GM23248 (cell line): Measurements from ENCODE around the gene TRPC6. TPM values are rescaled to one million over a fixed set of nuclear protein-coding genes. Genes with fewer than 3 reads are reported as not detected.

Source experiments
- DNase-seq: peaks from one replicate; pipeline ENCODE4 v3.0.0-alpha.2; 2015
- H2AFZ ChIP-seq: fragments of 200-600 bp; sonication (generic); 2 replicates; pipeline ENCODE4 v1.6.1; 2016; ENCODE audit warnings: antibody characterized with exemption
- H3F3A ChIP-seq: fragments of 200-600 bp; sonication (generic); 2 replicates; pipeline ENCODE4 v1.6.1; 2016; ENCODE audit warnings: mild to moderate bottlenecking, antibody characterized with exemption, mixed run types; ENCODE audit not compliant: insufficient read depth
- H3K27ac ChIP-seq: fragments of 200-600 bp; sonication (generic); 2 replicates; pipeline ENCODE4 v1.5.1; 2016; ENCODE audit warnings: mild to moderate bottlenecking
- H3K27me3 ChIP-seq: fragments of 200-600 bp; sonication (generic); replicated peaks from 2 replicates; pipeline ENCODE4 v1.6.1; 2016; ENCODE audit warnings: mild to moderate bottlenecking; ENCODE audit not compliant: insufficient read depth
- H3K36me3 ChIP-seq: fragments of 200-600 bp; sonication (generic); 2 replicates; pipeline ENCODE4 v1.6.1; 2016; ENCODE audit warnings: low read depth, mild to moderate bottlenecking
- H3K4me1 ChIP-seq: fragments of 200-600 bp; sonication (generic); 2 replicates; pipeline ENCODE4 v1.6.1; 2016; ENCODE audit warnings: mild to moderate bottlenecking; ENCODE audit not compliant: insufficient read depth
- H3K4me2 ChIP-seq: fragments of 200-600 bp; sonication (generic); one replicate; pipeline ENCODE4 v1.6.1; 2016; ENCODE audit warnings: mild to moderate bottlenecking; ENCODE audit not compliant: unreplicated experiment
- H3K4me3 ChIP-seq: fragments of 200-600 bp; sonication (generic); 2 replicates; pipeline ENCODE4 v1.5.1; 2016; ENCODE audit warnings: mild to moderate bottlenecking
- H3K79me2 ChIP-seq: fragments of 200-600 bp; sonication (generic); 2 replicates; pipeline ENCODE4 v1.6.1; 2016; ENCODE audit warnings: mild to moderate bottlenecking; ENCODE audit not compliant: insufficient read depth
- H3K9ac ChIP-seq: fragments of 200-600 bp; sonication (generic); 2 replicates; pipeline ENCODE4 v1.6.1; 2016; ENCODE audit warnings: mild to moderate bottlenecking
- H3K9me2 ChIP-seq: fragments of 200-600 bp; sonication (generic); 2 replicates; pipeline ENCODE4 v1.6.1; 2016; ENCODE audit warnings: mixed run types, mild to moderate bottlenecking, moderate library complexity; ENCODE audit not compliant: insufficient read depth
- H3K9me3 ChIP-seq: fragments of 200-600 bp; sonication (generic); one replicate; pipeline ENCODE4 v1.6.1; 2017; ENCODE audit warnings: low read depth
- H4K20me1 ChIP-seq: fragments of 200-600 bp; sonication (generic); 2 replicates; pipeline ENCODE4 v1.6.0; 2016; ENCODE audit not compliant: insufficient read depth
- EZH2 ChIP-seq: fragments of 200-600 bp; sonication (generic); IDR thresholded peaks from 2 replicates; pipeline ENCODE4 v1.6.1; 2018; ENCODE audit warnings: antibody characterized with exemption, mild to moderate bottlenecking; ENCODE audit not compliant: insufficient read depth, poor library complexity, severe bottlenecking
- EZH2phosphoT487 ChIP-seq: fragments of 200-600 bp; sonication (generic); IDR thresholded peaks from 2 replicates; pipeline ENCODE4 v1.6.1; 2018; ENCODE audit warnings: antibody characterized with exemption, moderate library complexity, mild to moderate bottlenecking, low read depth; ENCODE audit not compliant: insufficient read depth
- whole genome bisulfite sequencing, 2 experiments: methylation state at CpG; one replicate each; pipeline ENCODE4 v1.1.6; 2015 to 2017; ENCODE audit warnings: low lambda C conversion rate in 2 of 2, low coverage in 1 of 2; ENCODE audit errors: missing lambda C conversion rate in 2 of 2; 5-methylcytosine and 5-hydroxymethylcytosine counted together
- in situ Hi-C: fragments of 300-500 bp; cut with MboI; formaldehyde crosslinking; loops from 2 replicates; pipeline ENCODE4 v1.15.0; 2020
- polyA plus RNA-seq: library from polyadenylated mRNA; unstranded; fragments of >200 nt; fragmentation: Nextera tagmentation; extraction: Ambion mirVana; gene quantifications from 2 replicates; pipeline ENCODE4 v1.2.1, GENCODE V29; 2016
- total RNA-seq: library from RNA; depleted of rRNA; stranded (reverse); fragments of >200 nt; shearing (Covaris generic); gene quantifications from 2 replicates; pipeline ENCODE4 v1.2.3, GENCODE V29; 2014

TRPC6 gene
- total and polyA plus RNA-seq, 2 experiments from 2014 or later: 0.11 to 0.16 TPM

- Histone ChIP-seq H3K79me2 (no peaks in the 10 kb centered on the region), H3K4me2 (no peak overlapping the region), H2AFZ (no peak overlapping the region), H3K9ac (no peak overlapping the region), H3F3A (0 out of 2 replicates have a peak, but pooled peaks cover under 1% of the 10 kb centered on the region), H3K27ac (no peak overlapping the region), H3K9me2 (no peaks in the 10 kb centered on the region), H3K9me3 (no peaks in the 10 kb centered on the region), H3K4me3 (no peak overlapping the region), H3K4me1 (no peaks in the 10 kb centered on the region), H3K36me3 (no peaks in the 10 kb centered on the region), H4K20me1 (no peaks in the 10 kb centered on the region), H3K27me3 (no peaks in the 10 kb centered on the region)
- WGBS, 2 experiments: 78 to 79% methylated on average over 3 of the region's 3 CpGs
- no peak for DNase-seq
- no peak for TF ChIP-seq EZH2
- TF ChIP-seq EZH2phosphoT487: no peak
- in situ Hi-C loops: loop anchor here (25.0 kb wide), 1 partner anchor 577 kb away; no protein-coding TSS in a partner anchor
Measured at GRCh38 chr11:101435408-101435973, 148.3 kb downstream of the TRPC6 start.

DNA sequence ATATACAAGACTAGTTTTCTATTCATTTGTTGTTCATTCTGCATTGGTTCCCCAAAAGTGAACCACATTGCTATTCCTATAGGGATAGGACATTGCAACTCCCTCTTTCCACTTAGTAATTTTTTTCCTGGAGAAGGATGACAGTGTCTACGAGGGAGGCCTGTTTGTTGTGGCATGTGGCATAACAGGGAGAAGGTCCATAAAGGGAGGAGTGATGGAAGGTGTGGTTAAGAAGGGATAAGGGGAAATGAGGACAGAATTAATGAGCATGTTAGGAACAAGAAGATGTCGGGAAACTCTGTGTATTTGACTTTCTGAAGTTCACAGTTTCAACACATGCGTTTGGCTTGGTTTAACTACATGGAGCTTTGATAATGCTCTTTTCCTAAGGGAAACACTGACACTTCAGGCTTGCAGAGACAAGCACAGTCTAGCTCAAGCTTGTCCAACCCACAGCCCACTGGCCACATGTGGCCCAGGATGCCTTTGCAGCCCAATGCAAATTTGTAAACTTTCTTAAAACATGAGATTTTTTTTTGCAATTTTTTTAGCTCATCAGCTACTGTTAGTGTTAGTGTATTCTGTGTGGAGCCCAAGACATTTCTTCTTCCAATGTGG lies 149.7 kb downstream of the TRPC6 start:
- Histone ChIP-seq H3K27ac (no peak overlapping the region), H2AFZ (no peak overlapping the region), H3K79me2 (no peaks in the 10 kb centered on the region), H3K36me3 (no peaks in the 10 kb centered on the region), H4K20me1 (no peaks in the 10 kb centered on the region), H3K4me2 (no peak overlapping the region), H3K9me2 (no peaks in the 10 kb centered on the region), H3K27me3 (no peaks in the 10 kb centered on the region), H3K9me3 (no peaks in the 10 kb centered on the region), H3K9ac (no peak overlapping the region), H3K4me1 (no peaks in the 10 kb centered on the region), H3F3A (no peaks in the 10 kb centered on the region), H3K4me3 (no peak overlapping the region)
- no peak for TF ChIP-seq EZH2
- TF ChIP-seq EZH2phosphoT487: no peak
- DNase-seq: no peak
- 35 to 41% methylated on average over 3 of the region's 3 CpGs for WGBS, 2 experiments
- in situ Hi-C loops: loop anchor here (25.0 kb wide), 1 partner anchor 578 kb away; no protein-coding TSS in a partner anchor

DNA sequence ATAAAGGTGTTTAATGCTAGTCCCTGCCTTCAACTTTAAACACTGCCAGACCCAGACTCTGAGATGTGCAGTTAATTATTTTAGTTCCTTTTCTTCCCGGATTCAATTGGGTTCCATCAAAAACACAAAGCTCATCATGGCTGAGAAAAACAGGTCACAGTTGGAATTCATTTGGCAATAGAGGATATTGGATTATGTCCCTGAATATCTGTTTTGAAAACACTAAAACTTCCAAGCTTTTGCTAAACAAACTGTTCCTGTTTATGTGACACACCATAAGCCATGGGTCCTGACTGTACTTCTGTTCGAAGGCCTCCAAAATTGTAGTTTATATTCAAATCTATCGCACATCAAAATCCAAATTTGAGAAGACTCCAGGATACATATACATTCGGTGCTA lies 150.7 kb downstream of the TRPC6 start:
- in situ Hi-C loops: loop anchor here (25.0 kb wide), 1 partner anchor 579 kb away; no protein-coding TSS in a partner anchor
- Histone ChIP-seq H3K4me2 (no peak overlapping the region), H3K4me1 (no peaks in the 10 kb centered on the region), H3F3A (no peaks in the 10 kb centered on the region), H3K4me3 (no peak overlapping the region), H3K36me3 (no peaks in the 10 kb centered on the region), H3K9me2 (no peaks in the 10 kb centered on the region), H3K9me3 (no peaks in the 10 kb centered on the region), H3K27me3 (no peaks in the 10 kb centered on the region), H3K27ac (no peak overlapping the region), H2AFZ (no peak overlapping the region), H3K79me2 (no peaks in the 10 kb centered on the region), H3K9ac (no peak overlapping the region), H4K20me1 (no peaks in the 10 kb centered on the region)
- no peak for DNase-seq
- TF ChIP-seq EZH2phosphoT487 (no peak), EZH2 (no peak)
- WGBS, 2 experiments: 13 to 16% methylated on average over 4 of the region's 4 CpGs

DNA sequence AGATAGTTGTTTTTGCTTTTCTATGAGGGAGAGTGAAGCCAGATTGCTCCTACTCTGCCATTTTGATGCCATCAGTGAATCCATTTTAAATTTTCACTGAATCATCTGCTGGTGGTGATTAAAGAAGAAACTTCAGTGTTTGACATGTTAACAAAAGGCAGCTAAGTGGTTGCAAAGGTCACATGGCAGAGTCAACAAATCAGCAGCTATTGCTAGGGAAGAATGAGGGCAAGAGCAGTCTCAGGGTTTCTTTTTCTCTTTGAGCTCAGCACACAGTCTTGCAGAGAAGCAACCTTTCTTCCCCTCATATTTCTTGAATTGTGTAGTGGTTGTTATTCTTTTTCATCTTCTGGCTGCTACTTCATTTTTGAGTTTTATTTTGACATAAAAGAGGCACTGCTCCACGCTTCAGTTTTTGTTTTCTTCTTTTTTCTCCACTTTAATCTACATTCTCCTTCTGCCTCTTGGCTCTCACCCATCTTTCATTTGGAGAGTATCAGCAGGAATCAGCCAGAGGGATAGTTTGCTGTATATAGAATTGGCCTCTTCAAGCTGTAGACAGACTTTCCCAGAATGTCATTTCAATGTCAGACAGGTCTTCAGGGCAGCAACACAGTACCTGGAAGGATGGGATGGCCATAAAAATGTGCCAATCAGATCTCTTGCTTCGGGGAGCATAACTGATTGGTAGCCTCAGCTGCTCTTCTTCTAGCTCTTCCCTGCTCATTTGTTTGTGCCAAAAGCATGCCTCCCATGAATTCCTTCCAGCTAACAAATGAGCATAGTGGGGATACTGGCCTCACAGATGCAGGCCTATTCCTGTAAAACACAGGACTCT lies 153.9 kb downstream of the TRPC6 start:
- Histone ChIP-seq H3K4me2 (no peak overlapping the region), H3K27me3 (no peaks in the 10 kb centered on the region), H3K4me3 (no peak overlapping the region), H3K9ac (no peak overlapping the region), H3K4me1 (no peaks in the 10 kb centered on the region), H3K27ac (no peak overlapping the region), H3K36me3 (no peaks in the 10 kb centered on the region), H3K9me3 (no peaks in the 10 kb centered on the region), H4K20me1 (no peaks in the 10 kb centered on the region), H2AFZ (0 out of 2 replicates have a peak overlapping the region, but pooled peaks have one; percentile 4), H3F3A (no peaks in the 10 kb centered on the region), H3K79me2 (no peaks in the 10 kb centered on the region), H3K9me2 (no peaks in the 10 kb centered on the region)
- in situ Hi-C loops: loop anchor here (25.0 kb wide), 1 partner anchor 582 kb away; no protein-coding TSS in a partner anchor
- TF ChIP-seq EZH2phosphoT487 (no peak), EZH2 (no peak)
- WGBS, 2 experiments: 34 to 35% methylated on average over 2 of the region's 2 CpGs
- no peak for DNase-seq
